ENCODE results near the gene KANSL1.

DNA sequence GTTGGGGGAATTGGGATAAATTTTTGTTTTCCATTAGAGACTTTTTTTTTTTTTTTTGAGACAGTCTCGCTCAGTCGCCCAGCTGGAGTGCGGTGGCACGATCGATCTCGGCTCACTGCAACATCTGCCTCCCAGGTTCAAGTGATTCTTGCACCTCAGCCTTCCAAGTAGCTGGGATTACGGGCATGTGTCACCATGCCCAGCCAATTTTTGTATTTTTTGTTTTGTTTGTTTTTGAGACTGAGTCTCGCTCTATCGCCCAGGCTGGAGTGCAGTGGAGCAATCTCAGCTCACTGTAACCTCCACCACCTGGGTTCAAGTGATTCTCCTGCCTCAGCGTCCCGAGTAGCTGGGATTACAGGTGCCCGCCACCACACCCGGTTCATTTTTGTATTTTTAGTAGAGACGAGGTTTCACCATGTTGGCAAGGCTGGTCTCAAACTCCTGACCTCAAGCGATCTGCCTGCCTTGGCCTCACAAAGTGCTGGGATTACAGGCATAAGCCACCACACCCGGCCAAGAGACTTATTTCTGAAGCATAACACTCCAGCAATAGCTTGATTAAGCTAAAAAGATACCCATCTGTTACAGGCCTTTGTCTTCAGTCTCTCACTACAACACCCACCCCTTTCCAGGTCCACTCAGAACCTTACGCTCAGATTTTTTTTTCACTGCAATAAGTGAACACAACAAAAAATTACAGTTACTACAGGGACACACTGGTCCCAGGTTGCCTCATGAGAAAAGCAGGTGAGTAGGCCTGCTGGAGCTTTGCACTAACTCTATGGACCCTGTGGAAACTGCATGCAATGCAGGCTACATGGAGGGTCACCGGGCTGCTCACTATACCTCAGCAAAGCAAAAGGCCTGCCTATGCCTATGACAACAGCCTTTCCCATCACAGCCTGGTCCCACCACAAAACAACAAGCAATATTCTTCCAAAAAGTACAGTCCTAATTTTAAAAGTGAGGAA, 34.6 kb downstream of the KANSL1 start:
- TF ChIP-seq, protein P1, sequence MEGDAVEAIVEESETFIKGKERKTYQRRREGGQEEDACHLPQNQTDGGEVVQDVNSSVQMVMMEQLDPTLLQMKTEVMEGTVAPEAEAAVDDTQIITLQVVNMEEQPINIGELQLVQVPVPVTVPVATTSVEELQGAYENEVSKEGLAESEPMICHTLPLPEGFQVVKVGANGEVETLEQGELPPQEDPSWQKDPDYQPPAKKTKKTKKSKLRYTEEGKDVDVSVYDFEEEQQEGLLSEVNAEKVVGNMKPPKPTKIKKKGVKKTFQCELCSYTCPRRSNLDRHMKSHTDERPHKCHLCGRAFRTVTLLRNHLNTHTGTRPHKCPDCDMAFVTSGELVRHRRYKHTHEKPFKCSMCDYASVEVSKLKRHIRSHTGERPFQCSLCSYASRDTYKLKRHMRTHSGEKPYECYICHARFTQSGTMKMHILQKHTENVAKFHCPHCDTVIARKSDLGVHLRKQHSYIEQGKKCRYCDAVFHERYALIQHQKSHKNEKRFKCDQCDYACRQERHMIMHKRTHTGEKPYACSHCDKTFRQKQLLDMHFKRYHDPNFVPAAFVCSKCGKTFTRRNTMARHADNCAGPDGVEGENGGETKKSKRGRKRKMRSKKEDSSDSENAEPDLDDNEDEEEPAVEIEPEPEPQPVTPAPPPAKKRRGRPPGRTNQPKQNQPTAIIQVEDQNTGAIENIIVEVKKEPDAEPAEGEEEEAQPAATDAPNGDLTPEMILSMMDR (conservative IDR thresholded peaks at IDR 0.05 in 1 of 2, IDR thresholded peaks at IDR 0.05 in 1 of 2; ENCODE audit: low read depth in 1 of 2, low read length in 2 of 2), result no peak
- no peak for TF ChIP-seq EZH2 (IDR thresholded peaks at IDR 0.05; ENCODE audit: low read length, missing control alignments)

Data from fibroblast of lung (primary cell).